Uterus (tissue), 2 donors: ENCODE data around the gene KLK3.

Source experiments
- POLR2A ChIP-seq, 2 donors: fragments of 450-650 bp; IDR thresholded peaks; one replicate each; pipeline ENCODE4 v1.6.1; 2016; ENCODE audit warnings: antibody characterized with exemption in 2 of 2, mild to moderate bottlenecking in 1 of 2, moderate library complexity in 1 of 2
- TF ChIP-seq, protein P1 (sequence below), 4 experiments: fragments of 200-600 bp in 2 of 4; fragments of 450-650 bp in 2 of 4; sonication (generic) in 2 of 4; IDR thresholded peaks; one replicate each; pipeline ENCODE4 v1.5.1; 2016 to 2019; ENCODE audit warnings: antibody characterized with exemption in 4 of 4, mild to moderate bottlenecking in 2 of 4, moderate library complexity in 1 of 4

DNA sequence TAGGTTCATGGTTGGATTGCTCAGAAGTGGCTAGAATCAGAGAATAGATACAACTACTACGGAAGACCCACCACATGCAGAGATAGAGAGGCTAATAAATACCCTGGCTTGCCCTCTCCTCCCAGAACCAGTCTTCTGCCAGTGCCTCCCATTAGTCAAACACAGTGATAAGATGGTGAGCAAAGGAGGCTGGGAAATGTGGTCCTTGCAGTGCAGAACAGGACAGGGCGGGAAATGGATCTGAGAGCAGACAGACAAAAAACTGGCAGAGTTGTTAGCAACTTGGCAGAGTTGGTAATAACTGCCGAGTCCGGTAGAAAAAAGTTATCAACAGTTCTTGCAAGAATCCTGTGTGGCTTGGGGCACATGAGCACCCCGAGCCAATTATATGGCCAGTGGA lies 39.8 kb upstream of the KLK3 start:
- TF ChIP-seq POLR2A (IDR thresholded peaks at IDR 0.05) = no peak
- TF ChIP-seq, protein P1, sequence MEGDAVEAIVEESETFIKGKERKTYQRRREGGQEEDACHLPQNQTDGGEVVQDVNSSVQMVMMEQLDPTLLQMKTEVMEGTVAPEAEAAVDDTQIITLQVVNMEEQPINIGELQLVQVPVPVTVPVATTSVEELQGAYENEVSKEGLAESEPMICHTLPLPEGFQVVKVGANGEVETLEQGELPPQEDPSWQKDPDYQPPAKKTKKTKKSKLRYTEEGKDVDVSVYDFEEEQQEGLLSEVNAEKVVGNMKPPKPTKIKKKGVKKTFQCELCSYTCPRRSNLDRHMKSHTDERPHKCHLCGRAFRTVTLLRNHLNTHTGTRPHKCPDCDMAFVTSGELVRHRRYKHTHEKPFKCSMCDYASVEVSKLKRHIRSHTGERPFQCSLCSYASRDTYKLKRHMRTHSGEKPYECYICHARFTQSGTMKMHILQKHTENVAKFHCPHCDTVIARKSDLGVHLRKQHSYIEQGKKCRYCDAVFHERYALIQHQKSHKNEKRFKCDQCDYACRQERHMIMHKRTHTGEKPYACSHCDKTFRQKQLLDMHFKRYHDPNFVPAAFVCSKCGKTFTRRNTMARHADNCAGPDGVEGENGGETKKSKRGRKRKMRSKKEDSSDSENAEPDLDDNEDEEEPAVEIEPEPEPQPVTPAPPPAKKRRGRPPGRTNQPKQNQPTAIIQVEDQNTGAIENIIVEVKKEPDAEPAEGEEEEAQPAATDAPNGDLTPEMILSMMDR (IDR thresholded peaks at IDR 0.05) = no peak
